Aorta (tissue), 5 donors: ENCODE data around the gene EFCAB5. TPM values are rescaled to one million over a fixed set of nuclear protein-coding genes. Genes with fewer than 3 reads are reported as not detected.
"Not testable (repeated sequence)": the region's sequence is repeated elsewhere in the genome, so short reads cannot be mapped to it uniquely, and the experiment has no call there.

Experiments
- ATAC-seq: fragments of 200-7000 bp; cut with Tn5 transposase; one replicate; pipeline ENCODE4 v1.9.1; 2022; ENCODE audit warnings: moderate library complexity; ENCODE audit not compliant: low FRiP score
- DNase-seq, 2 donors: peaks; one replicate each; pipeline ENCODE4 v3.0.0-alpha.2; 2020
- H3K27ac ChIP-seq, 2 donors: one replicate each; pipeline ENCODE4 v1.5.1; 2013; ENCODE audit warnings: low read length in 2 of 2, mild to moderate bottlenecking in 2 of 2, moderate library complexity in 2 of 2, control low read depth in 1 of 2, inconsistent platforms in 1 of 2, low read depth in 1 of 2
- H3K27me3 ChIP-seq, 2 donors: one replicate each; pipeline ENCODE4 v1.6.1; 2013; ENCODE audit warnings: control low read depth in 1 of 2, low read length in 1 of 2, mild to moderate bottlenecking in 1 of 2, moderate library complexity in 1 of 2; ENCODE audit not compliant: insufficient read depth in 2 of 2, control insufficient read depth in 1 of 2
- H3K36me3 ChIP-seq, 2 donors: one replicate each; pipeline ENCODE4 v1.6.1; 2013; ENCODE audit warnings: control low read depth in 1 of 2, low read length in 1 of 2, mild to moderate bottlenecking in 1 of 2; ENCODE audit not compliant: insufficient read depth in 2 of 2, control insufficient read depth in 1 of 2
- H3K4me1 ChIP-seq, 2 donors: one replicate each; pipeline ENCODE4 v1.6.1; 2013; ENCODE audit warnings: low read length in 2 of 2, control low read depth in 1 of 2, mild to moderate bottlenecking in 1 of 2, moderate library complexity in 1 of 2; ENCODE audit not compliant: insufficient read depth in 2 of 2, control insufficient read depth in 1 of 2
- H3K4me3 ChIP-seq, 2 donors: one replicate each; pipeline ENCODE4 v1.5.1; 2013; ENCODE audit warnings: low read length in 2 of 2, control low read depth in 1 of 2, mild to moderate bottlenecking in 1 of 2
- H3K9me3 ChIP-seq: one replicate; pipeline ENCODE4 v1.6.1; 2013; ENCODE audit warnings: mild to moderate bottlenecking, low read length; ENCODE audit not compliant: control insufficient read depth
- WGBS, 2 donors: extraction: QIAGEN DNeasy Blood & Tissue Kit; methylation state at CpG; one replicate each; pipeline ENCODE4 v1.1.7; 2013; 5-methylcytosine and 5-hydroxymethylcytosine counted together
- intact Hi-C, 2 donors: fragments of 100-400 bp; cut with DNase I; formaldehyde crosslinking; loops; one replicate each; pipeline versions ENCODE4 v1.14.2 to v1.15.0; 2022
- polyA plus RNA-seq, 2 donors: library from polyadenylated mRNA; stranded (reverse); fragments of 200-250 nt; gene quantifications; one replicate each; pipeline ENCODE4 v1.2.3, GENCODE V29; 2013
- total RNA-seq, 2 donors: library from RNA; stranded (reverse); fragmentation: NEBNext Ultra II Directional; extraction: Animal tissue kit (Norgen Biotek cat#: 25700); gene quantifications; one replicate each; pipeline ENCODE4 v1.2.1, GENCODE V29; 2021
- donor health status: healthy with polysubstance abuse.
- donor health status: Bipolar disorder and iron deficiency.
- donor health status: DM: no; HTN: no; CAD: no.
- donor health status: DM: no; HTN: no; CAD: no.
- donor health status: DM: yes; HTN: yes; CAD: no.

The EFCAB5 gene
- total and polyA plus RNA-seq, 4 donors: 0.42 to 1.1 TPM; not detected in 2

GRCh38 chr17:29954405-29954804 is 13.0 kb downstream of the EFCAB5 start:
- Histone ChIP-seq H3K4me3 (no peak overlapping the region), H3K4me1 (no peaks in the 10 kb centered on the region), H3K36me3 (no peaks in the 10 kb centered on the region), H3K9me3 (no peaks in the 10 kb centered on the region), H3K27me3 (no peaks in the 10 kb centered on the region), H3K27ac (no peak overlapping the region)
- DNase-seq: no peak
- intact Hi-C loops: no loop called here
- WGBS, 2 donors: 84 to 85% methylated on average over 4 of the region's 4 CpGs
- no peak for ATAC-seq

GRCh38 chr17:29956225-29956624 is 14.8 kb downstream of the EFCAB5 start:
- Histone ChIP-seq H3K4me3 (no peak overlapping the region), H3K9me3 (no peaks in the 10 kb centered on the region), H3K4me1 (no peaks in the 10 kb centered on the region), H3K36me3 (no peaks in the 10 kb centered on the region), H3K27me3 (no peaks in the 10 kb centered on the region), H3K27ac (no peak overlapping the region)
- intact Hi-C loops: no loop called here
- DNase-seq (no peak), ATAC-seq (no peak)

GRCh38 chr17:29957488-29957887 is 16.1 kb downstream of the EFCAB5 start:
- H3K36me3 ChIP-seq, DNase-seq, H3K4me3 ChIP-seq, H3K27ac ChIP-seq, H3K4me1 ChIP-seq, intact Hi-C loops, H3K27me3 ChIP-seq, H3K9me3 ChIP-seq, ATAC-seq: not testable (repeated sequence)
- 96 to 99% methylated on average over 1 of the region's 1 CpG for WGBS, 2 donors

- Histone ChIP-seq H3K27ac (no peak overlapping the region), H3K4me1 (no peaks in the 10 kb centered on the region), H3K9me3 (peaks cover 2% of the 10 kb centered on the region), H3K27me3 (no peaks in the 10 kb centered on the region), H3K4me3 (no peak overlapping the region), H3K36me3 (no peaks in the 10 kb centered on the region)
- DNase-seq (no peak), ATAC-seq (no peak)
- 79 to 81% methylated on average over 4 of the region's 4 CpGs for WGBS, 2 donors
- intact Hi-C loops: no loop called here
Observed at GRCh38 chr17:29958947-29959657, 17.7 kb downstream of the EFCAB5 start.

- 83 to 85% methylated on average over 4 of the region's 4 CpGs for WGBS, 2 donors
- peaks cover 2% of the 10 kb centered on the region for H3K9me3 ChIP-seq
- H3K36me3 ChIP-seq: no peaks in the 10 kb centered on the region
- no peak overlapping the region for H3K4me3 ChIP-seq
- H3K27ac ChIP-seq: no peak overlapping the region
- H3K27me3 ChIP-seq: no peaks in the 10 kb centered on the region
- no peak for DNase-seq
- no peaks in the 10 kb centered on the region for H3K4me1 ChIP-seq
- no peak for ATAC-seq
- intact Hi-C loops: no loop called here
Observed at GRCh38 chr17:29959658-29960337, 18.4 kb downstream of the EFCAB5 start.

- peaks cover 2% of the 10 kb centered on the region for H3K9me3 ChIP-seq
- H3K4me1 ChIP-seq: no peaks in the 10 kb centered on the region
- H3K27ac ChIP-seq: no peak overlapping the region
- H3K27me3 ChIP-seq: no peaks in the 10 kb centered on the region
- ATAC-seq (no peak), DNase-seq (no peak)
- no peak overlapping the region for H3K4me3 ChIP-seq
- H3K36me3 ChIP-seq: no peaks in the 10 kb centered on the region
- whole genome bisulfite sequencing, 2 donors: 61 to 76% methylated on average over 2 of the region's 2 CpGs
- intact Hi-C loops: no loop called here
Observed at GRCh38 chr17:29962656-29963055, 21.2 kb downstream of the EFCAB5 start.

- no peaks in the 10 kb centered on the region for H3K36me3 ChIP-seq
- H3K9me3 ChIP-seq: peaks cover 2% of the 10 kb centered on the region
- WGBS, 2 donors: 64 to 73% methylated on average over 5 of the region's 5 CpGs
- intact Hi-C loops: no loop called here
- H3K4me3 ChIP-seq: no peak overlapping the region
- ATAC-seq (no peak), DNase-seq (no peak)
- H3K4me1 ChIP-seq: no peaks in the 10 kb centered on the region
- no peak overlapping the region for H3K27ac ChIP-seq
- H3K27me3 ChIP-seq: no peaks in the 10 kb centered on the region
Observed at GRCh38 chr17:29968271-29968670, 26.8 kb downstream of the EFCAB5 start.

- Histone ChIP-seq H3K9me3 (no peaks in the 10 kb centered on the region), H3K36me3 (no peaks in the 10 kb centered on the region), H3K4me3 (no peak overlapping the region), H3K4me1 (no peaks in the 10 kb centered on the region), H3K27ac (no peak overlapping the region), H3K27me3 (no peaks in the 10 kb centered on the region)
- DNase-seq (no peak), ATAC-seq (no peak)
- WGBS, 2 donors: 94 to 97% methylated on average over 18 of the region's 18 CpGs
- intact Hi-C loops: no loop called here
Observed at GRCh38 chr17:29972277-29972676, 30.8 kb downstream of the EFCAB5 start.

GRCh38 chr17:29973005-29973404 is 31.6 kb downstream of the EFCAB5 start:
- no peaks in the 10 kb centered on the region for H3K4me1 ChIP-seq
- no peak overlapping the region for H3K27ac ChIP-seq
- DNase-seq: no peak
- H3K27me3 ChIP-seq: no peaks in the 10 kb centered on the region
- intact Hi-C loops: no loop called here
- 96 to 99% methylated on average over 3 of the region's 3 CpGs for WGBS, 2 donors
- no peak for ATAC-seq
- no peak overlapping the region for H3K4me3 ChIP-seq
- no peaks in the 10 kb centered on the region for H3K36me3 ChIP-seq
- H3K9me3 ChIP-seq: no peaks in the 10 kb centered on the region
